HEK293 (cell line): ENCODE results near the gene NPDC1.

ENCODE experiments used
- CTCF ChIP-seq: fragments of 450-650 bp; formaldehyde crosslinking; IDR thresholded peaks from 2 replicates; pipeline ENCODE4 v1.5.1; 2016; ENCODE audit warnings: missing biosample characterization, missing genetic modification characterization
- ZBTB49 ChIP-seq: fragments of 450-650 bp; formaldehyde crosslinking; IDR thresholded peaks from 2 replicates; pipeline ENCODE4 v1.5.1; 2016; ENCODE audit warnings: missing biosample characterization, missing genetic modification characterization, low read depth

- TF ChIP-seq ZBTB49 (no peak), CTCF (tag by site-specific recombination) (no peak)
Observed at GRCh38 chr9:137032858-137033257, 13.1 kb downstream of the NPDC1 start.
